PC-3 (cell line): Measurements from ENCODE around the gene FBXW2. TPM values are rescaled to one million over a fixed set of nuclear protein-coding genes. Genes with fewer than 3 reads are reported as not detected.

ENCODE experiments used
- ATAC-seq: fragments of 200-7000 bp; cut with Tn5 transposase; 2 replicates; pipeline ENCODE4 v1.9.1; 2020; ENCODE audit warnings: mild to moderate bottlenecking, moderate library complexity
- BruUV-seq: library from RNA; stranded (reverse); fragments of 400-500 nt; replicated peaks from 2 replicates; lab custom pipeline; 2021; lab: Mats Ljungman, UMichigan
- CTCF ChIA-PET: fragments of 300-600 bp; sonication (Branson Sonifier 250); formaldehyde crosslinking; loops from one replicate; lab custom pipeline; 2022; ENCODE audit warnings: antibody characterized with exemption; lab: Charles Lee
- POLR2A ChIA-PET: fragments of 300-600 bp; sonication (Branson Sonifier 250); formaldehyde crosslinking; loops from one replicate; lab custom pipeline; 2022; ENCODE audit warnings: antibody characterized with exemption; ENCODE audit not compliant: unreplicated experiment; lab: Charles Lee
- DNase-seq: peaks from one replicate; pipeline ENCODE4 v3.0.0-alpha.2; 2015
- H2AFZ ChIP-seq: fragments of 300-600 bp; sonication (generic); 2 replicates; pipeline ENCODE4 v1.6.0; 2016; ENCODE audit warnings: antibody characterized with exemption, low read length
- H3F3A ChIP-seq: fragments of 300-600 bp; sonication (generic); one replicate; pipeline ENCODE4 v1.6.0; 2017; ENCODE audit warnings: antibody characterized with exemption, low read length, control low read depth, mild to moderate bottlenecking; ENCODE audit not compliant: unreplicated experiment
- H3K27ac ChIP-seq: fragments of 300-600 bp; sonication (generic); 2 replicates; pipeline ENCODE4 v1.5.1; 2016; ENCODE audit warnings: mild to moderate bottlenecking, low read length
- H3K27me3 ChIP-seq: fragments of 300-600 bp; sonication (generic); 2 replicates; pipeline ENCODE4 v1.6.1; 2016; ENCODE audit warnings: low read length, mixed read lengths
- H3K36me3 ChIP-seq: fragments of 300-600 bp; sonication (generic); 2 replicates; pipeline ENCODE4 v1.6.1; 2016; ENCODE audit warnings: low read depth, mixed run types, low read length, mixed read lengths
- H3K4me1 ChIP-seq: fragments of 300-600 bp; sonication (generic); 2 replicates; pipeline ENCODE4 v1.5.1; 2016; ENCODE audit warnings: low read length; ENCODE audit not compliant: insufficient read depth
- H3K4me2 ChIP-seq: fragments of 300-600 bp; sonication (generic); 2 replicates; pipeline ENCODE4 v1.6.0; 2016; ENCODE audit warnings: low read length
- H3K4me3 ChIP-seq: fragments of 300-600 bp; sonication (generic); 2 replicates; pipeline ENCODE4 v1.5.1; 2016; ENCODE audit warnings: mild to moderate bottlenecking, low read length, mixed read lengths
- H3K79me2 ChIP-seq: fragments of 300-600 bp; sonication (generic); 2 replicates; pipeline ENCODE4 v1.6.1; 2017; ENCODE audit warnings: low read length, mixed read lengths
- H3K9ac ChIP-seq: fragments of 300-600 bp; sonication (generic); 2 replicates; pipeline ENCODE4 v1.6.0; 2016; ENCODE audit warnings: mild to moderate bottlenecking, low read length
- H3K9me2 ChIP-seq: fragments of 300-600 bp; sonication (generic); replicated peaks from 2 replicates; pipeline ENCODE4 v1.6.1; 2016; ENCODE audit warnings: mixed run types, low read length, mixed read lengths
- H3K9me3 ChIP-seq: fragments of 300-600 bp; sonication (generic); 2 replicates; pipeline ENCODE4 v1.6.1; 2016; ENCODE audit warnings: low read length, mixed read lengths
- H4K20me1 ChIP-seq: fragments of 300-600 bp; sonication (generic); 2 replicates; pipeline ENCODE4 v1.6.1; 2016; ENCODE audit warnings: low read length, mixed read lengths
- EZH2 ChIP-seq: fragments of 300-600 bp; sonication (generic); IDR thresholded peaks from one replicate; pipeline ENCODE4 v1.6.1; 2017; ENCODE audit warnings: antibody characterized with exemption, mild to moderate bottlenecking, low read length; ENCODE audit not compliant: unreplicated experiment
- EZH2phosphoT487 ChIP-seq: fragments of 300-600 bp; sonication (generic); IDR thresholded peaks from 2 replicates; pipeline ENCODE4 v1.6.1; 2018; ENCODE audit warnings: mild to moderate bottlenecking, antibody characterized with exemption, low read length, borderline replicate concordance
- intact Hi-C: fragments of 100-400 bp; cut with micrococcal nuclease; formaldehyde crosslinking; loops from 2 replicates; pipeline ENCODE4 v1.9.0; 2023
- total RNA-seq: library from RNA; depleted of rRNA; stranded (reverse); fragments of >200 nt; gene quantifications from 2 replicates; pipeline ENCODE4 v1.2.3, GENCODE V29; 2014
- TF ChIP-seq, protein P1 (sequence below): fragments of 300-600 bp; sonication (generic); conservative IDR thresholded peaks from 2 replicates; pipeline ENCODE4 v1.5.1; 2017; ENCODE audit warnings: antibody characterized with exemption, low read depth, mild to moderate bottlenecking, low read length

FBXW2 gene
- total RNA-seq, 1 experiment from 2014 or later: 30.5 TPM

DNA sequence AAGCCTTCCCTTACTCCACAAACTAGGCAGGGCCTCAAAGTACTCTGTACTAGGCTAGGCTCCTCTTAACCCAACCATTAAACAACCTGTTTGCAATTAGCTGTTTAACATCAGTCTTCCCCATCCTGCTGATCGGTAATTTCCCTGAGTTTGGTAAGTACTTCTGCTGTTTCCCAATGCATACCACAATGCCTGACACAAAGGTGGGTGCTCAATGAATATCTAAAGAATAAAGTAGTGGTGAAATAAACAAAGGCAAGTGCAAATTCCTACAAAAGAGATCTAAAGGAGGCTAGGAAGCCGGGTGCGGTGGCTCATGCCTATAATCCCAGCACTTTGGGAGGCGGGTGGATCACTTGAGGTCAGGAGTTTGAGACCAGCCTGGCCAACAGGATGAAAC is 25.0 kb downstream of the FBXW2 start:
- Histone ChIP-seq H3K4me1 (peaks cover 21% of the 10 kb centered on the region), H3K9ac (no peak overlapping the region), H3K36me3 (peaks cover 18% of the 10 kb centered on the region), H3K79me2 (no peaks in the 10 kb centered on the region; the same call in 1 of the 2 replicates), H2AFZ (no peak overlapping the region), H3K4me2 (peak overlapping the region; percentile 62), H3F3A (peaks cover 12% of the 10 kb centered on the region), H3K27me3 (no peaks in the 10 kb centered on the region), H4K20me1 (peaks cover 5% of the 10 kb centered on the region; the same call in 1 of the 2 replicates), H3K9me2 (no peaks in the 10 kb centered on the region), H3K27ac (peak overlapping the region; percentile 68), H3K4me3 (no peak overlapping the region), H3K9me3 (no peaks in the 10 kb centered on the region)
- intact Hi-C loops: no loop called here
- DNase-seq (no peak), ATAC-seq (no peak)
- CTCF ChIA-PET: interaction anchor here (0.6 kb wide), 1 partner anchor 134 kb away, joined by 6 read pairs; no protein-coding TSS in a partner anchor
- POLR2A ChIA-PET: no interaction called here
- BruUV-seq: no TSS peak
- TF ChIP-seq EZH2phosphoT487 (no peak), EZH2 (no peak)
- TF ChIP-seq, protein P1, sequence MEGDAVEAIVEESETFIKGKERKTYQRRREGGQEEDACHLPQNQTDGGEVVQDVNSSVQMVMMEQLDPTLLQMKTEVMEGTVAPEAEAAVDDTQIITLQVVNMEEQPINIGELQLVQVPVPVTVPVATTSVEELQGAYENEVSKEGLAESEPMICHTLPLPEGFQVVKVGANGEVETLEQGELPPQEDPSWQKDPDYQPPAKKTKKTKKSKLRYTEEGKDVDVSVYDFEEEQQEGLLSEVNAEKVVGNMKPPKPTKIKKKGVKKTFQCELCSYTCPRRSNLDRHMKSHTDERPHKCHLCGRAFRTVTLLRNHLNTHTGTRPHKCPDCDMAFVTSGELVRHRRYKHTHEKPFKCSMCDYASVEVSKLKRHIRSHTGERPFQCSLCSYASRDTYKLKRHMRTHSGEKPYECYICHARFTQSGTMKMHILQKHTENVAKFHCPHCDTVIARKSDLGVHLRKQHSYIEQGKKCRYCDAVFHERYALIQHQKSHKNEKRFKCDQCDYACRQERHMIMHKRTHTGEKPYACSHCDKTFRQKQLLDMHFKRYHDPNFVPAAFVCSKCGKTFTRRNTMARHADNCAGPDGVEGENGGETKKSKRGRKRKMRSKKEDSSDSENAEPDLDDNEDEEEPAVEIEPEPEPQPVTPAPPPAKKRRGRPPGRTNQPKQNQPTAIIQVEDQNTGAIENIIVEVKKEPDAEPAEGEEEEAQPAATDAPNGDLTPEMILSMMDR: no peak

DNA sequence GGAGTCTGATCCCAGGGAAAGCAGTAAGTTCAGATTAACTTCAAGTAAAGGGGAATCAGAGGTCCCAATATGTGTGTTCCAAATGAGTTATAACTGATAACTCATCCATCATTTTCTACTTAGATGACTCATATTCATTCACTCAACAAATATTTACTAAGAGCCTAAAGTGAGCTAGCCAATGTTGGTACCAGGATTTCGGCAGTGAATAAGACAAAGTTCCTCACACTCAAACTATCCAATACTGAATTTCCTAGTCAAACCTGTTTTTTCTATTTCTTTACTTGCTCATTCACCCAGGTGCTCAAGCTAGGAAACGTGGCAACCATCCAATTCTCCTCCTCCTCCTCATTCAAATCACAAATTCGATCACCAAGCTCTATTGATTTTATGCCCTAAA is 25.8 kb downstream of the FBXW2 start:
- peaks cover 20% of the 10 kb centered on the region for H3K36me3 ChIP-seq
- DNase-seq (peak; percentile 89), ATAC-seq (peak; percentile 91)
- no peak overlapping the region for H3K9ac ChIP-seq
- no peak for TF ChIP-seq EZH2
- TF ChIP-seq EZH2phosphoT487: no peak
- TF ChIP-seq, protein P1: no peak
- POLR2A ChIA-PET: no interaction called here
- no peaks in the 10 kb centered on the region for H3K9me2 ChIP-seq
- intact Hi-C loops: no loop called here
- CTCF ChIA-PET: interaction anchor here (0.7 kb wide), 1 partner anchor 100 kb away, joined by 3 read pairs; no protein-coding TSS in a partner anchor
- H3F3A ChIP-seq: peaks cover 12% of the 10 kb centered on the region
- H3K79me2 ChIP-seq: no peaks in the 10 kb centered on the region; the same call in 1 of the 2 replicates
- no TSS peak for BruUV-seq
- H3K27me3 ChIP-seq: no peaks in the 10 kb centered on the region
- peak overlapping the region; percentile 34; the same call in 1 of the 2 replicates for H3K4me3 ChIP-seq
- H3K4me1 ChIP-seq: peaks cover 21% of the 10 kb centered on the region
- peak overlapping the region; percentile 75 for H3K27ac ChIP-seq
- no peaks in the 10 kb centered on the region for H3K9me3 ChIP-seq
- peaks cover 5% of the 10 kb centered on the region; the same call in 1 of the 2 replicates for H4K20me1 ChIP-seq
- peak overlapping the region; percentile 67 for H3K4me2 ChIP-seq
- no peak overlapping the region for H2AFZ ChIP-seq

DNA sequence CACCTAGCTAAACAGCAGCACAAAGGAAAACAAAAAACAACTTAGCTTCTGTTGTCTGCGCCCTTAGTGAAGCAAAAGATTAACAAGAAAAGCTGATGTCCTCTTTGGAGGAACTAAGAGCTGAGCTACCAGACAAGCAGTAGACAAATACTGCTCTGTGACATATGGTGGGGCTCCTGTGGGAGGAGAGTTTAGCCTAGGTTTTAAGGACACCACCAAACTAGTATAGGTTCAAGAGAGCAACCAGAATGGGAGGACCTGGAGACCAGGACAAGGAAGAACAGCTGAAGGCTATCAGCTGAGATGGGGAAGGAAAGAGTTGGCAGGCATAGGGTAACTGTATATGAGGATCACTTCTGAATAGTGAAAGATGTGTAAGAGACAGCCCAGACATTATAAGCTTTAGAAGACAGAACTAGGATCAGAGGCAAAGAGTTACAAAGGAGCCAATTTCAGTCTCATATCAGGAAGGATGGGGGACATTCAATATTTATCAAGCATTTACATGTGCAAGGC is 27.2 kb downstream of the FBXW2 start:
- H3K4me3 ChIP-seq: no peak overlapping the region
- no peak for TF ChIP-seq EZH2phosphoT487
- no peaks in the 10 kb centered on the region for H3K9me2 ChIP-seq
- intact Hi-C loops: no loop called here
- H3K27me3 ChIP-seq: no peaks in the 10 kb centered on the region
- H3K9ac ChIP-seq: no peak overlapping the region
- H3K9me3 ChIP-seq: no peaks in the 10 kb centered on the region
- H3K4me2 ChIP-seq: no peak overlapping the region
- DNase-seq (no peak), ATAC-seq (no peak)
- H3K4me1 ChIP-seq: peaks cover 21% of the 10 kb centered on the region
- no peak overlapping the region for H2AFZ ChIP-seq
- H3F3A ChIP-seq: peaks cover 12% of the 10 kb centered on the region
- no peak overlapping the region for H3K27ac ChIP-seq
- peaks cover 5% of the 10 kb centered on the region; the same call in 1 of the 2 replicates for H4K20me1 ChIP-seq
- POLR2A ChIA-PET: no interaction called here
- no TSS peak for BruUV-seq
- peaks cover 18% of the 10 kb centered on the region for H3K36me3 ChIP-seq
- H3K79me2 ChIP-seq: no peaks in the 10 kb centered on the region; the same call in 1 of the 2 replicates
- CTCF ChIA-PET: no interaction called here
